Jurkat, Clone E6-1 (cell line): ENCODE measurements around the gene RPRD2.

Source experiments
- DNase-seq: peaks from one replicate; pipeline ENCODE4 v3.0.0-alpha.2; 2011; ENCODE audit warnings: low read depth, low spot score
- H3K4me3 ChIP-seq: 2 replicates; pipeline ENCODE4 v1.5.1; 2011; ENCODE audit warnings: mild to moderate bottlenecking, low read length, control low read depth, moderate library complexity

The RPRD2 gene

GRCh38 chr1:150444232-150444631 is 80.3 kb downstream of the RPRD2 start:
- H3K4me3 ChIP-seq = no peak overlapping the region
- DNase-seq = no peak

- no peak overlapping the region for H3K4me3 ChIP-seq
- no peak for DNase-seq
These were observed 92.2 kb downstream of the RPRD2 start for GRCh38 chr1:150456146-150456647.

GRCh38 chr1:150464422-150464826 is 100.5 kb downstream of the RPRD2 start:
- no peak overlapping the region for H3K4me3 ChIP-seq
- DNase-seq = peak; percentile 59

GRCh38 chr1:150466964-150467363 is 103.0 kb downstream of the RPRD2 start:
- H3K4me3 ChIP-seq = no peak overlapping the region
- DNase-seq = no peak

GRCh38 chr1:150469291-150469690 is 105.3 kb downstream of the RPRD2 start:
- no peak overlapping the region for H3K4me3 ChIP-seq
- no peak for DNase-seq

GRCh38 chr1:150472601-150473200 is 108.8 kb downstream of the RPRD2 start:
- H3K4me3 ChIP-seq = no peak overlapping the region
- no peak for DNase-seq

GRCh38 chr1:150473659-150474058 is 109.7 kb downstream of the RPRD2 start:
- DNase-seq = no peak

GRCh38 chr1:150474869-150475268 is 110.9 kb downstream of the RPRD2 start:
- no peak overlapping the region for H3K4me3 ChIP-seq
- no peak for DNase-seq

More at GRCh38 chr1:150473659-150474058, 109.7 kb downstream of the RPRD2 start:
- no peak overlapping the region for H3K4me3 ChIP-seq

GRCh38 chr1:150476754-150477153 is 112.8 kb downstream of the RPRD2 start:
- no peak for DNase-seq
- no peak overlapping the region for H3K4me3 ChIP-seq

- no peak overlapping the region for H3K4me3 ChIP-seq
- DNase-seq = no peak
These were observed 113.4 kb downstream of the RPRD2 start for GRCh38 chr1:150477320-150477719.

GRCh38 chr1:150477733-150478132 is 113.8 kb downstream of the RPRD2 start:
- DNase-seq = no peak
- H3K4me3 ChIP-seq = no peak overlapping the region

- no peak overlapping the region for H3K4me3 ChIP-seq
- no peak for DNase-seq
These were observed 115.4 kb downstream of the RPRD2 start for GRCh38 chr1:150479370-150479769.

GRCh38 chr1:150479927-150480352 is 116.0 kb downstream of the RPRD2 start:
- no peak for DNase-seq
- no peak overlapping the region for H3K4me3 ChIP-seq

- DNase-seq = no peak
- no peak overlapping the region for H3K4me3 ChIP-seq
These were observed 120.5 kb downstream of the RPRD2 start for GRCh38 chr1:150484431-150484830.

- no peak overlapping the region for H3K4me3 ChIP-seq
- DNase-seq = no peak
These were observed 120.9 kb downstream of the RPRD2 start for GRCh38 chr1:150484861-150485260.

GRCh38 chr1:150486966-150487762 is 123.2 kb downstream of the RPRD2 start, which contains the start of gene TARS2:
TSS of gene TARS2 (plus strand) at chr1:150487419. CDS start at chr1:150487451, 32 bp downstream.
- peak within 1 kb of the TSS; percentile 84 for H3K4me3 ChIP-seq
- DNase-seq = peak; percentile 98

GRCh38 chr1:150487763-150488115 is 123.8 kb downstream of the RPRD2 start:
- no peak for DNase-seq
- peak overlapping the region; percentile 84 for H3K4me3 ChIP-seq

- H3K4me3 ChIP-seq = no peak overlapping the region
- no peak for DNase-seq
These were observed 129.2 kb downstream of the RPRD2 start for GRCh38 chr1:150493175-150493574.

GRCh38 chr1:150498342-150498741 is 134.4 kb downstream of the RPRD2 start:
- DNase-seq = no peak
- H3K4me3 ChIP-seq = no peak overlapping the region

GRCh38 chr1:150505431-150505830 is 141.5 kb downstream of the RPRD2 start:
- no peak overlapping the region for H3K4me3 ChIP-seq
- DNase-seq = no peak
